DND-41 (cell line): Measurements from ENCODE around the gene TSPEAR.

Source experiments
- ATAC-seq: fragments of 200-7000 bp; cut with Tn5 transposase; 3 replicates; pipeline ENCODE4 v1.9.1; 2021; ENCODE audit warnings: low read depth; ENCODE audit not compliant: insufficient read depth
- DNase-seq: peaks from one replicate; pipeline ENCODE4 v3.0.0-alpha.2; 2020
- H2AFZ ChIP-seq: 2 replicates; pipeline ENCODE4 v1.6.0; 2012; ENCODE audit warnings: low read depth, low read length
- H3K27ac ChIP-seq: 2 replicates; pipeline ENCODE4 v1.5.1; 2012; ENCODE audit warnings: low read length, inconsistent platforms
- H3K27me3 ChIP-seq: fragments of 200-600 bp; sonication (generic); 2 replicates; pipeline ENCODE4 v1.6.0; 2012; ENCODE audit warnings: low read length, mild to moderate bottlenecking, inconsistent platforms; ENCODE audit not compliant: insufficient read depth, poor library complexity
- H3K36me3 ChIP-seq: 2 replicates; pipeline ENCODE4 v1.5.1; 2012; ENCODE audit warnings: low read length, inconsistent platforms; ENCODE audit not compliant: insufficient read depth
- H3K4me1 ChIP-seq: 2 replicates; pipeline ENCODE4 v1.5.1; 2012; ENCODE audit warnings: mild to moderate bottlenecking, low read length; ENCODE audit not compliant: insufficient read depth
- H3K4me2 ChIP-seq: 2 replicates; pipeline ENCODE4 v1.6.0; 2012; ENCODE audit warnings: mild to moderate bottlenecking, moderate library complexity, low read length, inconsistent platforms; ENCODE audit not compliant: insufficient read depth
- H3K4me3 ChIP-seq, 2 experiments: fragments of 200-600 bp in 1 of 2; shearing (Covaris generic) in 1 of 2; 2 replicates each; pipeline ENCODE4 v1.5.1; 2012 to 2016; ENCODE audit warnings: inconsistent platforms in 2 of 2, low read length in 2 of 2, mild to moderate bottlenecking in 2 of 2, low read depth in 1 of 2, moderate library complexity in 1 of 2
- H3K79me2 ChIP-seq: 2 replicates; pipeline ENCODE4 v1.6.0; 2012; ENCODE audit warnings: low read length, inconsistent platforms; ENCODE audit not compliant: insufficient read depth
- H3K9ac ChIP-seq: 2 replicates; pipeline ENCODE4 v1.6.0; 2012; ENCODE audit warnings: low read depth, mild to moderate bottlenecking, inconsistent platforms, low read length, moderate library complexity
- H3K9me3 ChIP-seq: 2 replicates; pipeline ENCODE4 v1.5.1; 2012; ENCODE audit warnings: low read length, moderate library complexity, mild to moderate bottlenecking, inconsistent platforms; ENCODE audit not compliant: insufficient read depth, severe bottlenecking
- H4K20me1 ChIP-seq: 2 replicates; pipeline ENCODE4 v1.6.0; 2012; ENCODE audit warnings: low read length; ENCODE audit not compliant: insufficient read depth
- EZH2 ChIP-seq: IDR thresholded peaks from 3 replicates; pipeline ENCODE4 v1.6.1; 2012; ENCODE audit warnings: borderline replicate concordance, low read depth, mild to moderate bottlenecking, moderate library complexity, low read length, inconsistent platforms; ENCODE audit not compliant: severe bottlenecking
- TF ChIP-seq, protein P1 (sequence below): IDR thresholded peaks from 2 replicates; pipeline ENCODE4 v1.5.1; 2012; ENCODE audit warnings: borderline replicate concordance, low read length, moderate library complexity, mild to moderate bottlenecking; ENCODE audit not compliant: poor library complexity, severe bottlenecking; ENCODE audit errors: extremely low read depth

The TSPEAR gene

GRCh38 chr21:44711327-44712202 lies at the start of gene TSPEAR:
Gene TSPEAR, minus strand, starts transcription at chr21:44711572. Its CDS starts 58 bp downstream, at chr21:44711514.
- TF ChIP-seq EZH2, result no peak
- TF ChIP-seq, protein P1, sequence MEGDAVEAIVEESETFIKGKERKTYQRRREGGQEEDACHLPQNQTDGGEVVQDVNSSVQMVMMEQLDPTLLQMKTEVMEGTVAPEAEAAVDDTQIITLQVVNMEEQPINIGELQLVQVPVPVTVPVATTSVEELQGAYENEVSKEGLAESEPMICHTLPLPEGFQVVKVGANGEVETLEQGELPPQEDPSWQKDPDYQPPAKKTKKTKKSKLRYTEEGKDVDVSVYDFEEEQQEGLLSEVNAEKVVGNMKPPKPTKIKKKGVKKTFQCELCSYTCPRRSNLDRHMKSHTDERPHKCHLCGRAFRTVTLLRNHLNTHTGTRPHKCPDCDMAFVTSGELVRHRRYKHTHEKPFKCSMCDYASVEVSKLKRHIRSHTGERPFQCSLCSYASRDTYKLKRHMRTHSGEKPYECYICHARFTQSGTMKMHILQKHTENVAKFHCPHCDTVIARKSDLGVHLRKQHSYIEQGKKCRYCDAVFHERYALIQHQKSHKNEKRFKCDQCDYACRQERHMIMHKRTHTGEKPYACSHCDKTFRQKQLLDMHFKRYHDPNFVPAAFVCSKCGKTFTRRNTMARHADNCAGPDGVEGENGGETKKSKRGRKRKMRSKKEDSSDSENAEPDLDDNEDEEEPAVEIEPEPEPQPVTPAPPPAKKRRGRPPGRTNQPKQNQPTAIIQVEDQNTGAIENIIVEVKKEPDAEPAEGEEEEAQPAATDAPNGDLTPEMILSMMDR, result no peak
- Histone ChIP-seq H3K9ac (no peak within 1 kb of the TSS), H3K4me2 (no peak within 1 kb of the TSS), H2AFZ (no peak within 1 kb of the TSS), H4K20me1 (no peaks in the 10 kb centered on the region; the same call in 1 of the 2 replicates), H3K4me1 (no peaks in the 10 kb centered on the region), H3K9me3 (no peaks in the 10 kb centered on the region), H3K4me3 (no peak within 1 kb of the TSS), H3K27me3 (peaks cover 23% of the 10 kb centered on the region), H3K36me3 (no peaks in the 10 kb centered on the region), H3K27ac (no peak within 1 kb of the TSS), H3K79me2 (no peaks in the 10 kb centered on the region)
- ATAC-seq (no peak), DNase-seq (no peak)

- no peak overlapping the region for H3K4me2 ChIP-seq
- H2AFZ ChIP-seq, result no peak overlapping the region
- TF ChIP-seq EZH2, result no peak
- TF ChIP-seq, protein P1, result no peak
- H3K27me3 ChIP-seq, result no peaks in the 10 kb centered on the region
- H3K36me3 ChIP-seq, result no peaks in the 10 kb centered on the region
- no peaks in the 10 kb centered on the region for H3K4me1 ChIP-seq
- H3K9ac ChIP-seq, result no peak overlapping the region
- H3K4me3 ChIP-seq, result no peak overlapping the region
- no peak for ATAC-seq
- no peaks in the 10 kb centered on the region; the same call in 1 of the 2 replicates for H4K20me1 ChIP-seq
- no peak overlapping the region for H3K27ac ChIP-seq
- DNase-seq, result no peak
- H3K9me3 ChIP-seq, result no peaks in the 10 kb centered on the region
- H3K79me2 ChIP-seq, result no peaks in the 10 kb centered on the region
Observed at GRCh38 chr21:44760376-44760775, 49.0 kb upstream of the TSPEAR start.

DNA sequence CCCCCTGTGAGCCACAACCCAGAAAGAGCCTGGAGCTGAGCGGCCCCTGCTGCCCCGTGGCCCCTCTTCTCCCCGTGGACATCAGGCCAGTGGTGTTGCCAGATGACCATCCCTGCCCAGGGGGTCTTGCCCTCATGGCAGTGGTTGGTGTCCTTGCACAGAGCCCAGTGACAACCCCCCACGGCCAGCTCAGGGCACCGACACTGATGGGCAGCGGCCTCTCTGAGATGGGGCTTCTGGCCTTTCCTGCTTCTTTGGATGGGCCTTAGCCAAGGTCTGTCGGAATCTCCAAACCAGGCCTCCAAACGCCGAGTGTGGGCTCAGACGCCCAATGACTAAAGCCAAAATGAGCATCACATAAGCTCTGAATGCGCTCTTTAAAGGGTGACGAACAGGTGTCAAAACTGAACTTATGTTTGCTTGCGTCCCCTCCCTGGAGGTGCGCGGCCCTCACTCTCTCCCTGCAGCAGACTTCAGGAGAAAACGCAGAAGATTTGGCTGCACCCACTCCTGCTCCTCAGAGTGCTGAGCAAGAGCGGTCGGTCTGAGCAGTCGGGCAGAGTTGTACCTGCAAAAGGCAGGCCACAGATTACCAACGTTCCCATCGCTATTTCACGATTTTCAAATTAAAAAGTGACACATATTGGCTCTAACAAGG lies 48.4 kb upstream of the TSPEAR start:
- TF ChIP-seq EZH2, result no peak
- Histone ChIP-seq H3K27ac (no peak overlapping the region), H3K79me2 (no peaks in the 10 kb centered on the region), H3K9me3 (no peaks in the 10 kb centered on the region), H3K36me3 (no peaks in the 10 kb centered on the region), H4K20me1 (no peaks in the 10 kb centered on the region; the same call in 1 of the 2 replicates), H3K4me3 (no peak overlapping the region), H3K27me3 (no peaks in the 10 kb centered on the region), H3K9ac (no peak overlapping the region), H2AFZ (no peak overlapping the region), H3K4me2 (no peak overlapping the region), H3K4me1 (no peaks in the 10 kb centered on the region)
- no peak for ATAC-seq
- DNase-seq, result no peak
